Measurements from ENCODE around the gene AGFG2. TPM values are rescaled to one million over a fixed set of nuclear protein-coding genes. Genes with fewer than 3 reads are reported as not detected.

Gene AGFG2
- total RNA-seq, 1 donor from 2014 or later: 26.6 TPM

GRCh38 chr7:100606313-100606712 lies 67.3 kb downstream of the AGFG2 start:
- no peaks in the 10 kb centered on the region for H3K27me3 ChIP-seq (ENCODE audit: low read depth)
- intact Hi-C loops (cut with micrococcal nuclease): no loop called here
- peaks cover 32% of the 10 kb centered on the region for H3K4me1 ChIP-seq
- peak overlapping the region; percentile 90 for H3K4me3 ChIP-seq
- H3K27ac ChIP-seq (replicated peaks): peak overlapping the region; percentile 86
- DNase-seq: no peak
- no peaks in the 10 kb centered on the region for H3K9me3 ChIP-seq (replicated peaks)
- no peak for TF ChIP-seq CTCF (IDR thresholded peaks at IDR 0.05; ENCODE audit: borderline replicate concordance)
- H3K36me3 ChIP-seq: no peaks in the 10 kb centered on the region

GRCh38 chr7:100607111-100607510 lies 68.1 kb downstream of the AGFG2 start:
- intact Hi-C loops (cut with micrococcal nuclease): no loop called here
- no peak overlapping the region for H3K27ac ChIP-seq (replicated peaks)
- H3K36me3 ChIP-seq: no peaks in the 10 kb centered on the region
- DNase-seq: no peak
- no peaks in the 10 kb centered on the region for H3K27me3 ChIP-seq (ENCODE audit: low read depth)
- H3K4me1 ChIP-seq: peaks cover 28% of the 10 kb centered on the region
- H3K9me3 ChIP-seq (replicated peaks): no peaks in the 10 kb centered on the region
- TF ChIP-seq CTCF (IDR thresholded peaks at IDR 0.05; ENCODE audit: borderline replicate concordance): no peak
- no peak overlapping the region for H3K4me3 ChIP-seq

- TF ChIP-seq CTCF (IDR thresholded peaks at IDR 0.05; ENCODE audit: borderline replicate concordance): no peak
- DNase-seq: no peak
- Histone ChIP-seq H3K27me3 (ENCODE audit: low read depth) (no peaks in the 10 kb centered on the region), H3K27ac (replicated peaks) (no peak overlapping the region), H3K9me3 (replicated peaks) (no peaks in the 10 kb centered on the region), H3K36me3 (peaks cover 5% of the 10 kb centered on the region), H3K4me1 (peaks cover 26% of the 10 kb centered on the region), H3K4me3 (no peak overlapping the region)
- intact Hi-C loops (cut with micrococcal nuclease): no loop called here
Measured at GRCh38 chr7:100609958-100610357, 71.0 kb downstream of the AGFG2 start.

- peak within 1 kb of the TSS; percentile 89 for H3K4me3 ChIP-seq
- intact Hi-C loops (cut with micrococcal nuclease): no loop called here
- H3K36me3 ChIP-seq: peaks cover 6% of the 10 kb centered on the region
- peak within 1 kb of the TSS; percentile 98 for H3K27ac ChIP-seq (replicated peaks)
- TF ChIP-seq CTCF (IDR thresholded peaks at IDR 0.05; ENCODE audit: borderline replicate concordance): no peak
- H3K27me3 ChIP-seq (ENCODE audit: low read depth): no peaks in the 10 kb centered on the region
- H3K4me1 ChIP-seq: peaks cover 17% of the 10 kb centered on the region
- peak; percentile 98 for DNase-seq
- H3K9me3 ChIP-seq (replicated peaks): no peaks in the 10 kb centered on the region
Measured at GRCh38 chr7:100611983-100612729, 73.2 kb downstream of the AGFG2 start, which contains the start of gene MOSPD3. TSS of gene MOSPD3 (plus strand) at chr7:100612540. CDS start at chr7:100612792, 252 bp downstream.

- no peak for TF ChIP-seq CTCF (IDR thresholded peaks at IDR 0.05; ENCODE audit: borderline replicate concordance)
- Histone ChIP-seq H3K9me3 (replicated peaks) (no peaks in the 10 kb centered on the region), H3K36me3 (peaks cover 6% of the 10 kb centered on the region), H3K4me3 (peak overlapping the region; percentile 89), H3K4me1 (peaks cover 17% of the 10 kb centered on the region), H3K27me3 (ENCODE audit: low read depth) (no peaks in the 10 kb centered on the region), H3K27ac (replicated peaks) (peak overlapping the region; percentile 98)
- no peak for DNase-seq
- intact Hi-C loops (cut with micrococcal nuclease): no loop called here
Measured at GRCh38 chr7:100612730-100613390, 73.9 kb downstream of the AGFG2 start.
